HS-5 (cell line): ENCODE data around the gene FOXN4.
"Not testable (repeated sequence)": the region's sequence is repeated elsewhere in the genome, so short reads cannot be mapped to it uniquely, and the experiment has no call there.

Experiments
- DNase-seq: peaks from one replicate; pipeline ENCODE4 v3.0.0-alpha.2; 2012; ENCODE audit warnings: low read depth

Gene FOXN4, protein sequence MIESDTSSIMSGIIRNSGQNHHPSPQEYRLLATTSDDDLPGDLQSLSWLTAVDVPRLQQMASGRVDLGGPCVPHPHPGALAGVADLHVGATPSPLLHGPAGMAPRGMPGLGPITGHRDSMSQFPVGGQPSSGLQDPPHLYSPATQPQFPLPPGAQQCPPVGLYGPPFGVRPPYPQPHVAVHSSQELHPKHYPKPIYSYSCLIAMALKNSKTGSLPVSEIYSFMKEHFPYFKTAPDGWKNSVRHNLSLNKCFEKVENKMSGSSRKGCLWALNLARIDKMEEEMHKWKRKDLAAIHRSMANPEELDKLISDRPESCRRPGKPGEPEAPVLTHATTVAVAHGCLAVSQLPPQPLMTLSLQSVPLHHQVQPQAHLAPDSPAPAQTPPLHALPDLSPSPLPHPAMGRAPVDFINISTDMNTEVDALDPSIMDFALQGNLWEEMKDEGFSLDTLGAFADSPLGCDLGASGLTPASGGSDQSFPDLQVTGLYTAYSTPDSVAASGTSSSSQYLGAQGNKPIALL

DNA sequence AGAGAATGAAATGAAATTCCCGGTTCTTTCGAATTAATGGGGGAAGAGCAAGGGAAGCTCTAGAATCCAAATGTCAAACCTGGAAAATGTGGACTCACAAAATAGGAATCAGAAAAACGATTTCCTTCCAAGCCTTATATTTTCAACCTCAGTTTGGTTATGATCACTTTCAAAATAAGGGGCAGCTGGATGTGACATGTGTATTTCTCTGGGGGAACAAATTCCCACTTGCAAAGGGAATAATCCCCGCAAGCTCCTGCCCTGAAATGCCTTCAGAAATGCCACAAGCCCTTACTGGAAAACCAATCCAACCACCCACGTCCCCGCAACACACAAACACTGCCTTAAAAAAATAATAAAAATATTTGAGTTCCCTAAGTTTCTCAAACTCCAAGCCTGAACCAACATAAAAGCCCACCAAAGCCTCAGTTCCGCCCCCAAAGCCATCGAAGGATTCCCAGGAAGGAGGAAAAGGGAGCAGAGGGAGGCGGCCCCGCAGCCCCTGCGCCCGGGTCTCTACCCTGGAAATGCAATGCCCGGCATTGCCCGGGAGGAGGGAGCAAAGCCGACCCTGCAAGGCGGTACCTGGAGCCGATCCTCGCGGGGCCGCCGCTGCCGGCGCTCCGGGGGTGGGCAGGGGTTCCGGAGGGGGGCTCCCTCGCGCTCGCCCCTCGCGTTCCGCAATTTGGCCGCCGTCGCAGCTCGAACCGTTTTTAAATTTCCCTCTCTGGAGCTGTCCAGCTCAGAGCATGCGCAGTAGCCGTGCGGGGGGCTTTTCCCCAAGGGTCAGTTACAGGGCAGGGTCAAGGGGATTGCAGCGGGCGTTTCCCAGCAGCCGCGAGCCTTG lies at the start of gene FOXN4:
Gene FOXN4 (minus strand): TSS at position 751 of the 847 bp plus-strand sequence. CDS start 963 bp downstream, outside the sequence.
- no peak for DNase-seq

DNA sequence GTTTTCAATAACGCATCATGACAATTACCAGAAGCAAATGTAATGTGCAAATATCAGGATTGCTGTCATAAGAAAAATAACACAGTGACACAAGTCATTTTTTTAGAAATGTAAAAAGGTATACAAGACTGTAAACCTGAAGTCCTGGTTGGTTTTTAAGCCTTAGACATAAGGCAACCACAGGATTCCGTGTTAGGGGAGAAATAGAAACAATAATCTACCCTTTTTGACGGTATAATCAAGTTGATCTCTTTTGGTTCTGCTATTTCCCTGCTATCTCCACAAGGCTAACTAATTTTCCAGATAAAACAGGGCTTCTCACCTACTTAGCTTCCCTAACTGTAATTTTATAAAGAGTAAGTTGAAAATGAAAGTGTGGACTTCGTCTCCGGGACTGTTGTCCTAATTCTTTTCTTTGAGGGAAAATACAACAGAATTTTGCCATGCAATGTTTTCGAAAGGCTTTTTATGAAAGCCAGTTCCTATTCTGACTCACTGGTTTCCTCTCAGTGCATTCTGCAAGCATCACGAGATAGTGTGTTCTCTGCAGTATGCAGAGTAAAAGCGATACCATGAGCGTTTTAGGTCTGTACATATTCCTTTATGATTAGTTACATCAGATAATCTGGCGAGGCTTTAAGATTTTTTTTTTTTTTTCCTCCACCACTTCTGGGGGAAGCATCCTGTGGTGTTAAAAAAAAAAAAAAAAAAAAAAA lies 49.2 kb upstream of the FOXN4 start:
- DNase-seq: no peak

DNA sequence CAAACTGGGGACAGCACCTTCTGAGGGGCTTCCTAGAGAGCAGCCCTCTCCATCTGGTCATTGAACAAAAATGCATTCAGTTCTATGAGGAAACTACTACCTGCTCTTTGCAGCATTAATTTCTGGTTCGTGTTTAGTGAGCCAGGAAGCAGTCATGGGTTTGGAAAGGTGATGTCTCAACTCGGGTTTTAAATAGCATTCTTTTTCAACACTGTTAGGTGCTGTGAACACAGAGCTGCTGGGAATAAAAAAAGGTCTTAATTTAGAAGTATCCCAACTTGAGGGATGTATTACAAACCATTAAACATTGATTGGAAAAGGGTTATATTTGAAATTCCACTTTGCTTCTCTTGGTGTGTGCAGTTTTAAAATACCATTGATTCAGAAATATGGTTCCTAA lies 47.9 kb upstream of the FOXN4 start:
- no peak for DNase-seq

DNA sequence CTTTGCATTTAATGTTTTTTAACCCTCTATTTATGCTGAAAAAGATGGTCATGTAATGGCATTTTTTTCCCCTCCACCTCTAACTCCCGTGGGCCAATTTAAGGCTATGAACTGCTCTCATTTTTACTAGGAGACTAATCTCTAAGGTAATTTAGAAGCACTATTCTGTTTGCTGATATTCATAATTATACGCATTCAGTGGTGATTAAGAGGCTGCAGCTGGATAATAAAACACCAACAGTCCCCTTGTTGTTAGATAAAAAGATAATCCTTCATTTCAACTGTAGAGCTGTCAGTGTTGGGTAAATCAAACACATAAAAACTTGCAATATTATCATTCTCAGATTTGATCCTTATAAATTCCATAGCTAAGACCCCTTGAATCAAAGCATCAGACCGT lies 47.5 kb upstream of the FOXN4 start:
- DNase-seq: no peak

DNA sequence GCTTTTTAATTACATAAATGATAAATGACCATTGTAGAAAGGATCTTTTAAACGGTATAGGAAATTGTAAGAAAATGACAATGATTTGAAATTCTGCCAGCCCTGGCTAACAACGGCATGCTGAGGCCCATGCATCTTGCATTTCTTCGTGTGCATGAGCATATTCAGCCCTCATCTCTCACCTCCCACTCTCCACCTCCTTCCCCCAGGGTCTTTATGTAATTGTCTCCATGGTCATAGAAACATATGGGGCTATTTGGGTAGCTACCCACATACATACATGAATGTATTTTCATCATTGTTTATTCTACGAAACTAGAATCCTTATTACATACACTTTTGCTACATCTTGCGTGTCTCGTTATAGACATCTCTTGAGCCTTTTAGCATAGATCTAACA lies 43.1 kb upstream of the FOXN4 start:
- no peak for DNase-seq

DNA sequence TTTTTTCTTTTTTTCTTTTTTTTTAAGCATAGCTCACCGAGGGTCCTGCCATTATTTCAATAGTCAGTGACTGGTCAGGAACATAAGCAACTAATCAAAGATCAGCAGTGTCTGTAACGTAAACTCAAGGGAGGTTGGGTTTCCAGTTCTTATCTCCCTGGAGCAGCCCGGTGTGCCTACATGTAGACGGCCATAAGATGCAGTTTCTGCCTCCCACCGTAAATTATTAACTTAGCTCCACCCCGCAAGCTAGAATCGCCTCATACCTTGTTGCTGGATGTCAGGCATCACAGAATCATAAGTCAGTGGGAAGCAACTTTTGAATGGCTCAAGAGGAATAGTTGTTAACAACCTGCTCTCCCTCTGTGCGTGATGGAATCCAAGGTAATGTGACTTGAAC lies 38.5 kb upstream of the FOXN4 start, which contains the start of gene MYO1H:
Gene MYO1H (plus strand): TSS at position 312 of the 400 bp plus-strand sequence. CDS start 61 bp downstream, at position 373.
- DNase-seq: no peak

DNA sequence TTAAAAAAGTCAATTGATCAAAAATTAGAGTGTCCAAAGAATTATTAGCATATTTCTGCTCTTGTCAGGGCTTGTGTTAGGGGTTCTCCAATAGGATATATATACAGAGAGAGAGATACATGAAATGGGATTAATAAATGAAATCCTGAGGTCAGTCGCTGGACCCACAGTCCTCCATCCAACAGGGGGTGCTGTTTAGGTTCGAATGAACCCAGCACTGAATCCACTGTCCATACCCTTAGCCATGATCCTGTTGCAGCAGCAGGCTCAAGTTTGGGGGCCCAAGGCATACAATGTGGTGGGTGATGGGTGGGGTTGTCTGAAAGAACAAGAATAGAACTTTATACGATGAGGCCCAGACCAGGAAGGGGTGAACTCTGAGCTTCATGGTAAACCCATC lies 37.8 kb upstream of the FOXN4 start:
- no peak for DNase-seq

DNA sequence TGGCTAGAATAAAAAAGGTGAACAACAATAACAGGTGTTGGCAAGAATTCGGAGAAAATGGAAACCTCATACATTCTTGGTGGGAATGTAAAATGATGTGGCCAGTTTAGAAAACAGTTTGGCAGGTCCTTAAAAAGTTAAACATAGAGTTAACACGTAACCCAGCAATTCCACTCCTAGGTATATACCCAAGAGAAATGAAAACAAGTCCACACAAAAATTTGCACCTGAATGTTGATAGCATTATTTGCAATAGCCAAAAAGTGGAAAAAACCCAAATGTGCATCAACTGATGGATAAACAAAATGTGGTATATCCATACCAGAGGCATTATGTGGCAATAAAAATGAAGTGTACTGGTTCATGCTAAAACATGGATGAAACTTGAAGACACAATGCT lies 36.3 kb upstream of the FOXN4 start:
- no peak for DNase-seq

DNA sequence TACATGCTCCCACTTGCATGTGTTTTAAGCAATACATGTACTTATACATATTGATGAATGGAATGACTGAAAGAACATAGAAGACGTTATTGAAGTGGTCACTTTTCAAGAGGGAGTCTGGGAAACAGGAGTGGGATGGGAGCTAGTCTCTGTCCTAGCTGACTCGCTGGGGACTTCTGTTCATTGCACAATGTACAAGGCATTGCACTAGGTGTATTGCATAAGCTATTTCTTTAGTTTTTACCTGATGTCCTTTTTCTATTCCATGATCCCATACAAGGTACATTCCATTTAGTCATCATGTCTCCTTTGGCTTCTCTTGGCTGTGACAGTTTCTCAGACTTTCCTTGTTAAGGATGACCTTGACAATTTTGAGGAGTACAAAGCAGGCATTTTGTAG lies 34.6 kb upstream of the FOXN4 start:
- DNase-seq: no peak

DNA sequence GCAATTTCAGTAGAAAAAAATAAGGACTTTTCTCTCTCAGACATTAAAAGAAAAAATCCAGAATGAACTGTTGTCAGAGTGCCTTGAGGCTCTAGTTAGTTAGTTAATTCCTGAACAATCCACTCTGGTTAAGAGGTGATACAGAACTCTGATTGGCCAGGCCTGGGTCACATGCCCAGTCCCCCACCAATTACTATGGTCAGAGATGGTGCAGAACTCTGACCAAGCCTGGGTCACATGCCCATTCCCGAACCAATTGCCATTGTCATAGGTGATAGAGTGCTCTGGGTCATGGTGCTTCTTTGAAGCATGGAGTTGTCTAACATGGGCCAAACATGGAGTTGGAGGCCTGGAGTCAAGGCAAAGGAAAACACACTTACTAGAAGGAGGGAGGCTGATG lies 27.5 kb upstream of the FOXN4 start:
- DNase-seq: no peak

DNA sequence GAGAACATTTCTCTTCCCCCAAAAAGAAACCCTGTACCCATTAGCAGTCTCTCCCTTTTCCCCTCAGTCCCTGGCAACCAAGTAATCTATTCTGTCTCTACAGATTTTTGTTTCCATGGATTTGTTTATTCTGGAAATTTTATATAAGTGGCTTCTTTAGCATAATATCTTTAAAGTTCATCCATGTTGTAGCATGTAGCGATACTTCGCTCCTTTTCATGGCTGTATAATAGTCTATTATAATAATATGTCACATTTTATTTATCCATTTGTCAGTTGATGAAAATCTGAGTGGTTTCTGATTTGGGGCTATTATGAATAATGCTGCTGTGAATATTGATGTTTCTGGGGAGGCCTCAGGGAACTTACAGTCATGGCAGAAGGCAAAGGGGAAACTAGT lies 25.8 kb upstream of the FOXN4 start:
- no peak for DNase-seq

DNA sequence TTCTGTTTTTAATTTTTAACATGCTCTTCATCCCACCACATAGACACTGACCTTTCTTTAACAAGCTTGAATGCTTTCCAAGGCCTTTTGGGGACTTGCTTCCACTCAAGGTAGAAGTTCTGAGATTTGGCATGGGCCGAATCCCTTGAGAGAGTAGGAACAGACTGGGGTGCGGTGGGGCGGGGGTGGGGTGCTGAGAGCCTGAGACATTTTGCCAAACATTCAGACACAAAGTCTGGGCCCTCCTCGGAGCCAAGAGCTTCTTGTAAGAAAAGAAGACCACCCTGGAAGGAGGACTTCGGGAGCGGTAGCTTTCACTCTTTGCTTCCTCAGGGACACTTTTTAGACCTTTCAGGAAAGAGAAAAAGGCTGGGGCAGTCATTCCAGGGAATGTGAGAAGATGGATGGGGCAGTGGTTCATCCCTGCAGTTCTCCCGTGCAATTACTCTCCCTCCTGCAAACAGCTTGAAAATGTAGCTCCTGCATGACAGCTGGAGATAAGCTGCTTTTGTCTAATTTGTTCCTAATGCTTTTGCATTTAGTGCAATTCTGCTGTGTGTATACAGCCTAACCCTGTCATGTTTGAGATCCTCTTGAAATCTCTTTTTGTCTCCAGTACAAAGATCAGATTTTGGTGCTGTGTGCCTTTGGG lies 22.3 kb upstream of the FOXN4 start:
- DNase-seq: no peak

DNA sequence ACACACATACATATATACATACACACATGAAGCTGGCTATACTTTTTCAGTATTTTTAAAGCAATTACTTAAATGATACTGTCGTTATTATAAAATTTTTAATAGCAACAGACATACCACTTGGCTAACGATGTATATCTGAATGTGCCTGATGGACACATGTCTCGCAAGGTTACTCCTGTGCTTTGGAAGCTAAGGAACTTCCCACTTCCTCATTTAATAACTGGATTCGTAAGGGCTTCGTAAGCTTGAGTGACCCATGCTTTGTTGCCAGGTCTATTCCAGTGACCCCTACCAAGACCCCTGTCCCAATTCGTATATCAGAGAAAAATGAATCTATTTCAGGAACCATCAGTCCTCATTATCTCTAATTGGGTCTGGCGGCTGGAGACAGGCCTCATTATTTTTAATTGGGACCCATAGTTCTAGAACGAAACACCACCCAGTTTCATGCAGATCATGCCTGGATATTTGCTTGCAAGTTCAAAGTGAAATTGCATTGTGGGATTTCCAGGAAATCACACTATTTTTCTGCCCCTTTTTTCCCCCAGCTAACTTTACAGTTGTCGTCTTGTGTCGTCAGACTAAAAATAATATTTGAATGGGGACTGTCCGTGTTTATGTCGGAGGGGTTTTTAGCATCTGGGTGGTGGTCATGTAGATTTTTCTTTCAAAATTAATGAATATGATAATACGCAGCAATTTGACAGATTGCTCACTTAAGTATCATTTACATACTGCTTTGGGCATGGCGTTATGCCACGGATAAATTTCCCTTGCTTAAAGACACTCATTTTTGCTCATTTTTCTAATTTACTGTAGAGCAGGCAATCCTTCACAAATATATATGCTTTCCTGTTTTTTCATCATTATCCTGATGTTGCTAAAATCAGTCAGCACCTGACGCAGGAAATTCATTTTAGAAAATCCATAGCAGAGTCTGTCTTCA lies 21.5 kb upstream of the FOXN4 start:
- DNase-seq: no peak

DNA sequence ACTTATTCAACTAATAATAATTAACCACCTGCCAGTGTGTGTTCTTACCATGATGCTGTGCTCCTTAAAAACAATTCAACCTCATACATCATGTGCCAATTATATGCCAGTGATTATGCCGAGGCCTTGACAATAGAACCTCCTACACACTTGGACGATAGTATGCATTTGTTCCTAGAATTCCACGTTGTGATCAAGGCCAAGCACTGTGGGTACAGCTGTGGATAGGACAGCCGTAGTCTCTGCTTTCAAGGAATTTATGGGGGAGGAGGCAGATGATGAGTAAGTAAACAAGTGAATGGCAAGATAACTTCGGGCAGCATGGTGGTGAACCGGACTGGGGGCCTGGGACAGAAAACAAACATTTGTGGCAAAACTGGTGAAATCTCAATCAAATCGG lies 20.6 kb upstream of the FOXN4 start:
- DNase-seq: no peak

DNA sequence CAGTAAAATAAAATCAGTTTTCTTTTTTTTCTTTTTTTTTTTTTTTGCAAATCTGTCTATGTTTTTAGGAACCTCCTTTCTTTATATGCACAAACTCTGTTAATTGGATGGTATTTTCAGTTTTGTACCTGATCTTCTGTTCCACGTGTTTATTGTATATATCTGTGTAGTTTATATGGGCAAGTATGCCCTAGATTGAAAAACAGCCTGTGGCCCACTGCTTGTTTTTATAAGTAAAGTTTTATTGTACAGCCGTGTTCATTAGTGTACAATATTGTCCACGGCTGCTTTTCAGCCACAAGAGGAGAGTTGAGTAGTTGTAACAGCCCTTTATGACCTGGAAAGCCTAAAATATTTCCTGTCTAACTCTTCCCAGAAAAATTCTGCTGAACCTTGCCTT lies 19.9 kb upstream of the FOXN4 start:
- no peak for DNase-seq

DNA sequence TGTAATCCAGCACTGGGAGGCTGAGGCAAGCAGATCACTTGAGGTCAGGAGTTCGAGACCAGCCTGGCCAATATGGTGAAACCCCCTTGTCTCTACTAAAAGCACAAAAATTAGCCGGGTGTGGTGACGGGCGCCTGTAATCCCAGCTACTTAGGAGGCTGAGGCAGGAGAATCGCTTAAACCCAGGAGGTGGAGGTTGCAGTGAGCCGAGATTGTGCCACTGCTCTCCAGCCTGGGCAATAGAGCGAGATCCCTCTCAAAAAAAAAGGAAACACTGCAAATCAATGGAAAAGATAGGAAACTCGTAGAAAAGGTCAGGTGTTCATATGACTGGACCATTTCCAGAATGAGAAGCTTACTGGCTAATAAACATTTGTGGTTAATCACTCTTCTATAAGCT lies 12.2 kb upstream of the FOXN4 start:
- not testable (repeated sequence) for DNase-seq

DNA sequence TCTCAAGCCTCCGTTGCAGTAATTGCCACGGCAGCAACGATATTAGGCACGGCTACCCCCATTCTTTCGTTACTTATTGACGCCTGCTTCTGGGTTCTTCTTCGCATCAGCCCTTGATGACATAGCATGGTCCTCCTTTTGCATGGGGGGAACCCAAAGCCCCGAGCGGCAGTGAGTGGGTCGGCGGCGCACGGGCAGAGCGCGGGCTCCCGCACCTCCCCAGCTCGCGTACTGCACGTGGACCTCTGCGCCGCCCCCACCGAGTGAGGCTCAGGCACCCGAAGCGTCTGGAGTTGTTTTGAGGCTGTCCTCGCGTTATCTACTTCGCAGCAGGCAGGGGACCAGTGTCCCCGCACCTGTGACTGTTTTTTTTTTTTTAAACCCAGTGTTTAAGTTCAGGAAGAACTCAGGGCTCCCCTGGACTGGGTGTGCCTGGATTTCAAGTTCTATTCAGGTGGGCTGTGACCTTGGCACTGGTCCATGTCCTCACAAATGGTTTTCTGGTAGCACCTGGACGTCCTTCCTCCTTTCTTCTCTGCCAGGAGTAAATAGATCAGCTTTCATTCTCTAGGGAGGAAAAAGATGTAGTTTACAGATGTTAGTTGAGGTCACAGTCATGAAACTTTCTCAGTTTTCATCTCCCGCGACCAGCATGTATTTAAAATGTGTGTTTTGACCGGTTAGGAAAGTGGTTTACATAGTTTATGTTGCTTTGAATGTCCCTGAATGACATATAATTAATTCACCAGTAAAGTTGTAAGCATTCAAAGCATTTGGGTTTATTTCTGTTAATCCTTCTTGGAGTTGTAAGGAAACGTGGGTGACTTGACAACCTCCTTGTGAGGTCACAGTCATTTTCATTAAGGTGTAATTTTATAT lies 1.4 kb upstream of the FOXN4 start:
- DNase-seq: no peak

DNA sequence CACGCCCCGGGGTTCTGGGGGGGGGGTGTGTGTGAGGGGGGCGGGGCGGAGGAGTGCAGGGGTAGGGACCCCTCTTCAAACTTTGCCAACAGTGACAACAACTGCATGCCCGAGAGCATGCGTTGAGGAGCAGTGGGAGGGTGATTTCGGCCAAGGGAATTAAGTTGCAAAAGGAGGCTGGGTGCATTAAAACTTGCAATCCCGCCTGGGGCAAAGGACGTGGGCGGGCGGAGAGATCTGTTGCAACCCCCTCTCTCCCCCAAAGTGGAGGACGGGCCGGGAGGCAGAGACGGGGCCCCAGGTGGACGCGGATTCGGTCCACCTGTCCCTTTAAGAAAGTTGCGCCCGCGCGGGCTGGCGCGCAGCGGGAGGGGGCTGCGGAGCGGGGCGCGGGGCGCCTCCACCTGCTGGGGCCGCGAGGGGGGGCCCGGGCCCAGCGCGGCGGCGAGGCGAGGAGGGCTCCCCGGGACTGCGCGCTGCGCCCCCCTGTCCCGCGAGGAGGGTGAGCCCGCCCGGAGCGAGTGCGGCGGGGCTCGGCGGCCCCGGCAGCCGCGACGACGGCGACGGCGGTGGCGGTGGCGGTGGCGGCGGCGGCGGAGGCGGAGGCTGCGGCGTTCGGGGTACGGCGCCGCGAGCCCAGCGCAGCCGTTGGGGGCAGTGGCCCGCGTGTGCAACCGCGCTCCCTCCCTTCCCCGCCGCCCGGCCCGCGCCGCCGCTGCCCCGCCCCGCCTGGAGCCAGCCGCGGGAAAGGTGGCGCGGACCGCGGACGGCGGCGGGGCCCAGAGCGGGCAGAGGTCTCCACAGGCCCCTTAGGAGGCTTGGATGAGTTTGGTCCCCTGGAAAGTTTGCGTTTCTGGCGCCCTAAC lies 530 bp upstream of the FOXN4 start:
- no peak for DNase-seq

DNA sequence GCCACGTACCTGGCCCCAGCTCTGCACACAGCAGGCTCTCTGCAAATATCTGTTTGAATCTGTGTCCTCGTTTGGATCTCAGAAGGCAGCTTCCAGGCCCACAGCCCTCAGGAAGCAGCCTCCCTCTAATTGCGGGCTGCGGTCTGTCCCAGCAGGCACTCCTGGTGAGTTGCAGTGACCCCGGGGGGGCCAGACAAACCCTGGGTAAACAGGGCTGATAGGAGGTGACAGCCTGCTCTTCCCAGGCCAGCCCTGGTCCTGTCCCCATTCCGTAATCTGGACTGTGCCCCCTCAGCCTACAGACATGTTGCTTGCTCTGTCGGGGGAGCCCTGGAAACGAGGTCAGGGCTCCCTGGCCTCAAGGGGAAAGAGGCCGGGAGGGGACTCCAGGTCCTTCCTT lies 2.0 kb downstream of the FOXN4 start:
- no peak for DNase-seq
